DMS79 treated with DMSO at 0.1 percent for 48 hours (cell line): ENCODE results near the gene HRH3.

Experiments used
- DNase-seq: peaks from one replicate; lab custom pipeline; 2025; lab: John Stamatoyannopoulos, UW

The HRH3 gene

GRCh38 chr20:62215020-62215990, 4.8 kb downstream of the HRH3 start:
- DNase-seq, result no peak

DNA sequence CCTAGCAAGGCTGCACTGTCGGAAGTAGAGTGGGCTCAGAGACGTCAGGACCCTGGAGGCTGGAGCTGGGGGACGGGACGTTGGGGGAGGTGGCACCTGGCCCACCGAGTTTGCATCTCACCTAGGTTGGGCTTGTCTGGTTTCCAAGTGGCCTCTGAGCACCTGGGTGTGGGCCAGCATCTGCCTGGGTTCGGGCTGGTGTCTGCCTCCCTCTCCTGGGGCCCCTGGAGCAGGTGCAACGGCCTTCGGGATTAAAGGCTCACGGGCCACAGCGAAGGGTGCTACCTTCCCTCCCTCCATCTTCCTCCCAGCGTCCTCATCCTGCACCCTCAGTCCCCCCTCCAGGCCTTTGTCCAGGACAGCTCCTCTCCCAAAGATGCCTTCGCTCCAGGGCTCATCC, 6.0 kb downstream of the HRH3 start:
- peak; percentile 38 for DNase-seq

DNA sequence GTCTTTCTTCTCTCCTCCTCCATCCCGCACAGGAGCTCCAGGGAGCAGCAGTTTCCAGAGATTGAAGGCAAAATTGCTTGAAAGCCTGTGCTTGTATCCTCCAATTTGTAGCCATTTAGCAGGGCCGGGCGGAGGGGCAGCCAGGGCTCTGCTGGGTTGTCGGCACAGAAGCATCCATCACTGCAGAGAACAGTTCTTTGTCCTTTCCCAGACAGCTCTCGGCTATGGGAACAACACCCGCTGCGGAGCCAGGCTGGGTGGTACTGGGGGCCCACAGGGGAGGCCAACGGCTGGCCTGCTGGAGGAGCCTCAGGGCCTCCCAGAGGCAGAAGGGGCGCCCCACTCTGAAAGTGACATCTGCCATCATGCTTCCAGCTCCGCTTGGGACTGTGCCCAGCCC, 7.8 kb downstream of the HRH3 start:
- DNase-seq, result no peak

DNA sequence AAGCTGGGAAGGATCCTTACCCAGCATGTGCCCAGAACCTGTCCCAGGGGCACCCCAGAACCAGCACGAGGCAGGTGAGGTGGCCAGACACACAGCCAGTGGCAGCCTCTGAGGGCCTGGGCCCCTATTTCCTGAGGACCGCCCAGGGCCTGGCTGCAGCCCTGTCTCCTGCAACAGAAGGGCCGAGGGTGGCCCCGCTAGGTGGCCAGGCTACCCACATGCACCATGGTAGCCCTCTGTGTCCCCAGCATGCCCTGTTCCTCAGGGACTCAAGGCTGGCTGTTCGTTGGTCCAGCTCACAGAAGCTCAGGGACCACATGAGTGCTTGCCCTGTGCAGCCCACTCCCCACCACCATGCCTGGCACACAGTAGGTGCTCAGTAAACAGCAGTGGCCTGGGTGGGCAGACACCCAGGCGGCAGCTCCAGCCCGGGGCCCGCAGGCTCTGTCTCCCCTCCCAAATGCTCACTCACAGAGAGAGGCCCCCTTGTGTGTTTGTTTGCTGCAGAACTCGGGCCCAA, 8.2 kb downstream of the HRH3 start:
- no peak for DNase-seq

- DNase-seq, result no peak
Observed at GRCh38 chr20:62211216-62211615, 8.9 kb downstream of the HRH3 start.

DNA sequence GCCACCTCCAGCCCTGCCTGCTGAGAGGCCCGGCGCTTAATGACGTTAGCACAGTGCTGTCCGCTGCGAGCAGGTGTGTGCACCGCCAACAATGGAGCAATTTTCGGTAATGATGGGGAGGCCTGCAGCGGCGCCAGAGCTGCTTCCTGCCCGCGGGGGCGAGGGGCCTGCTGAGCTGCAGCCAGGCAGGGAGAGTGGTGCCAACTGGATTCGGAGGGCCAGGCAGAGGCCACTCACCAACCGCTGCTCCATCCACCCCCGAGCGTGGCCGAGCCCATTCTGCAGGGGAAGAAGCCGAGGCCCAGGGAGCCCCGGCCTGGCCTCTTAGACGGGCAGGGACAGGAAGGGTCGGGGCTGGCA, 9.6 kb downstream of the HRH3 start:
- no peak for DNase-seq

DNA sequence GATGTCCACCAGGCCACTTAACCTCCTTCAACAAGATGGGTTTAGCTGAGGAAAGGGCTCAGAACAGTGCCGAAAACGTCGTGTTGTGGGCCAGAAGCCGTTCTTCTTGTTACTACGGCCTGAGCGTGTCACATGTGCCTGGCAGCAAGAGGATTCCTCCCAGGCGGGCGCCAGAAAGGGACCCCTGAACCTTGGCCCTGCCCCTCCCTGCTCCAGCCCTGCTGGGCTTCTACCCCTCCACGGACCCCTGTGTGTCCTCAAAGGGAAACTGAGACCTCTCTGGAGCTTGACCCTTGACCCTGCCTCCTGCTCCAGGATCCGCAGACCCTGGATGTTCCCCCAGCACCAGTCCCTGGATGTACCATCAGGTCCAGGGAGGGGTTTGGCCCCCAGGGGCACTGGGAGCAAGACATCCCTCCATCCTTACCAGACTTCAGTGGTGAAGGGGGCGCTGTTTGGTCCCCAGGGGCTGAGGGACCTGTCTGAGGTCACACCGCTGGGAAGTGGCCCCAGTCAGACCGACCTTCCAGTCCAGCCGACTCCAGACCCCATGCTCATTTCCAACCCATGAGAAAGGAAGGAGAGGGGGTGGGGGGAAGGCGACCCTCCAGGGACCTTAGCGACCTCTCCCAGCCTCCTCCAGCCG, 10.1 kb downstream of the HRH3 start:
- DNase-seq, result no peak

DNA sequence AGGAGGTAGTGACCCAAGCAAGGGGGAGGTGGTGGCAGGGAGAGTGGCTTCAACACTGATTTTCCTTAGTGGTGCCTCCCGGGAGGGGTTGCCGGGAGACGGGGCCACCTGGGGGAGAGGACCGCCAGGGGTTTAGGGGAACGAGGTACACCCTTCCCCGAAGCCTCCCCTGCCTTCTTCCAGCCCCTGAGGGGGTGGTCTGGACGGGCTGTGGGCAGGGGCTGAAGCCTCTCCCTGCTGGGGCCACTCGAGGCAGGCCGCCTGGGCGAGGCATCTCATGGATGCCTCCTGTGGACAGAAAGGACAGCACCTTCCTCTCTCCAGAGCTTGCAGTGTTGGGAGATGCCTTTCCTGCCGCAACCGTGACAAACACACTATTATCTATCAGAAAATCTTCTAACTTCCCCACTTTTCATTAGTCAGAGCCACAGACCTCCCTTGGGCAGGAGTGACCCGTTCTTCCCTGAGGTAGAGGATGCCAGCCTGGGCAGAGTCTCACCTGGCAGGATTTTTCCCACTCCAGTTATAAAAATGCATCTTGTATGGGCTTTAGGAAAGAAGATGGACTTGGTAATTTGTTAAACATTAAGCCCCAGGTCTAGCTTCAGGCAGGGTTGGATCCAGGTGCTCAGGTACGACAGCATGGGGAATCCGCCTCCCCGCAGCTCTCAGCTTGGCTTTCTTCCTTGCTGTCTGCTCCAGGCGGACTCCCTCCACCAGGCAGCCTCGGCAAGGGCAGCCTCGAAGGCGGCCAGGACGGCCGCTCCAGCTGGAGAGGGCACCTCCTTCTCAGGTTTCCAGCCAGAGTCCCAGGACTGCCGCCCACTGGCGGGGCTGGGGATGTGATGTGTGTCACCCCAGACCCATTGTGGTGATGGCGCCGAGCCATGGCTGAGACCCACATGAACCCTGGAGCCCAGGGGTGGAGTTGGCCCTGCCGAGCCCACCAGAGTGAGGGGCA, 11.0 kb downstream of the HRH3 start:
- DNase-seq, result no peak

DNA sequence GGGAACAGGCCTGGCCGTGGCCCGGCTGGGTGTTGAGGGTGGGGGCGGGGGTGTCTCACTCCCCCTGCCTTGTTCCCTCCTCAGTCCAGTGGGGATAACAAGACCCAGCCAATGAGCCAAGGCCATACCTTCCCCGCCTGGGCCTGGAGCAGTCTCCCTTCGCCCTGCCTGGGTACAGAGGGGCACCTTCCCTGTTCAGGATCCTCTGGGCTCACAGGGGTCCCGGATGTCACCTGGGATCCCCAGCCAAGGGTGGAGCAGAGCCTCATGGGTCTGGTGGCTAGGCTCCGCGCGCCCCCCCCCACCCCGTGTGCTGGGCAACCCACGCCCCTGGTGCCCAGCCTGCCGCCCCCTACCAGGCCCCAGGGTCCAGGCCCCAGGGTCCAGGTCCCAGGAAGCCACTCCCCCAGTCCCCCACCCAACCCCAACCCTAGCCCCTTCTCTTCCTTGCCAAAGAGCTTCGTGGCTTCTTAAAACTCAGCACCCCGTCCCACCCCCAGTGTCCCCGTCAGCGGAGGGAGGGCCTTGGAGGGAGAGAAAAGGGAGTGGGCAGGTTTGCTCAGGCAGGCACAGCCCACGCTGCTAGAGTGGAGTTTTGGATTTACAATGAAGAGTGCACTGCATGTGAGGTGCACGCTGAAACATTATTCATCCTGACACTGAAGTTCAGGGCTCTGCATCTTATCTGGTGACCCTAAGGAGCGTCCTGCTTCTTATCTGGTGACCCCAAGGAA, 11.8 kb downstream of the HRH3 start:
- DNase-seq, result no peak

GRCh38 chr20:62206388-62206775, 13.7 kb downstream of the HRH3 start:
- no peak for DNase-seq

GRCh38 chr20:62205618-62206387, 14.3 kb downstream of the HRH3 start:
- no peak for DNase-seq

DNA sequence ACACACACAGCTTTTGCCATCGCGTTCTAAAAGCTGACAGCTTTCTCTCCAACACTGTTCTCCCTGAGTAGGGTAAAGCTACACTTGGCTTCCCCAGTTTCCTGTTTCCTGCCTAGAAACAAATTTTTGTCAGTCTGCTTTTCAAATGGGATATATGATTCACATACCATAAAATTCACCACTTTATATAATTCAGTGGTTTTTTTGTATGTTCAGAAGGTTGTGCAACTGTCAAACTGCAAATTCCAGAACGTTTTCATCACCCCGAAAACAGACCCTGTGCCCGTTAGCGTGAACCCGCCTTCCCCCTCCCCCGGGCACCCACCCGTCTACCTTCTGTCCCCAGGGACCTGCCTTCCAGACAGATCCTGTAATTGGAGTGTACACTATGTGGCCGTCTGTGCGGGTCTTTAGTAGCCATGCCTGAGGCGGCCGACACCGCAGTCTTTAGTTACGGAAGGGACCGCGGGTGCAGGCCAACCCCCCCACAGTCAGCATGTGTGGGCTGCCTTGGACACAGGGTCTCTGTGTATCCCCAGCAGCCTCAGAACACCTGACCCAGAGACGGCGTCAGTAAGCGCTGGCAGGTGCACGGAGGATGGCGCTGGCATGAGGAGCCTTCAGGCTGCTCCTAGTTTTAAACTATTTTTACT, 16.6 kb downstream of the HRH3 start:
- DNase-seq, result no peak

- DNase-seq, result no peak
Observed at GRCh38 chr20:62202676-62203377, 17.3 kb downstream of the HRH3 start.

DNA sequence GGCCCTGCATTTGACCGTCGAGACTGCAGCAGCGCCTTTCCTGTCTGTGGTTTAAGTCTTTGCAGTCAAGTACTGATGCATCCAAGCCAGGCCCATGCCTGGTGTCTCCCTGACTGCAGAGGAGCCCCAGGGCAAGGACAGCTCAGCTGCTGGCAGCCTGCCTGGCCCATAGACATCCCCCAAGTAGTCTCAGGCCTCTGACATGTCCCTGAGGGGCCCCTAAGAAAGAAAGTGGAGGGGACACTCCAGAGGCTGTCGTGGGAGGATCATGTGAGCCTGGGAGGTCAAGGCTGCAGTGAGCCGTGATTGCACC, 18.0 kb downstream of the HRH3 start:
- peak; percentile 60 for DNase-seq

- peak; percentile 75 for DNase-seq
Observed at GRCh38 chr20:62201173-62202082, 18.6 kb downstream of the HRH3 start.

DNA sequence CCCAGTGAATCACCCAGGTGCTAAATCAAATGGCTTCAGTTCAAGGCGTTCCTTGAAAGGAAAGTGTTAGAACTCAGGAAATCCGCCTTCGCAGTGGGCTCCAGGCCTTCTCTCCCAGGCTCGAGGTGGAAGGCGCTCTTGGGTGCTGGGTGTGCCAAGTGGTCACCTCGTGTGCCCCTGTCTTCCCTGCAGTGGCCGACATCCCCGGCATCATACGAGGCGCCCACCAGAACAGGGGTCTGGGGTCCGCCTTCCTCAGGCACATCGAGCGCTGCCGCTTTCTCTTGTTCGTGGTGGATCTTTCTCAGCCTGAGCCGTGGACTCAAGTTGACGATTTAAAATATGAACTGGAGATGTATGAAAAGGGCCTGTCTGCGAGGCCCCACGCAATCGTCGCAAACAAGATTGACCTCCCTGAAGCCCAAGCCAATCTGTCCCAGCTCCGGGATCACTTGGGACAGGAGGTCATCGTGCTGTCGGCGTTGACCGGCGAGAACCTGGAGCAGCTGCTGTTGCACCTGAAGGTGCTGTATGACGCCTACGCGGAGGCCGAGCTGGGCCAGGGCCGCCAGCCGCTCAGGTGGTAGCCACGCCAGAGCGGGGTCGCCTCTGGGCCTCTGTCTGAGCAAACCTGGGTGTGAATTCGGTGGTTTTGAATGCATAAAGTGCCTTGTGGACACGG, 19.4 kb downstream of the HRH3 start:
- DNase-seq, result no peak

- no peak for DNase-seq
Observed at GRCh38 chr20:62198931-62199330, 21.1 kb downstream of the HRH3 start.

GRCh38 chr20:62198496-62198895, 21.6 kb downstream of the HRH3 start:
- DNase-seq, result no peak
